MM.1S (cell line): ENCODE results near the gene TTLL11.

ENCODE experiments used
- CTCF ChIP-seq: fragments of 300-600 bp; sonication (generic); IDR thresholded peaks from 2 replicates; pipeline ENCODE4 v1.5.1; 2016; ENCODE audit warnings: antibody characterized with exemption, low read length, mixed read lengths
- EZH2 ChIP-seq: fragments of 300-600 bp; sonication (generic); optimal IDR thresholded peaks from 2 replicates; pipeline ENCODE3; 2017; ENCODE audit warnings: low read depth, mild to moderate bottlenecking, antibody characterized with exemption, low read length, mixed read lengths
- EZH2phosphoT487 ChIP-seq: fragments of 300-600 bp; sonication (generic); IDR thresholded peaks from 2 replicates; pipeline ENCODE4 v1.6.1; 2018; ENCODE audit warnings: antibody characterized with exemption, low read length

GRCh38 chr9:121863955-121864354 lies 229.2 kb downstream of the TTLL11 start:
- TF ChIP-seq CTCF (no peak), EZH2 (no peak), EZH2phosphoT487 (no peak)
